SK-N-SH treated with all-trans-retinoic acid at 6 μM for 48 hours (cell line): ENCODE data around the gene PAM16.
A peak's percentile ranks its signal among the peaks of the same experiment; 100 is the strongest.
"Not testable (repeated sequence)": the region's sequence is repeated elsewhere in the genome, so short reads cannot be mapped to it uniquely, and the experiment has no call there.

Source experiments
- ATAC-seq: fragments of 200-7000 bp; cut with Tn5 transposase; 3 replicates; pipeline ENCODE4 v1.9.1; 2020; ENCODE audit warnings: mild to moderate bottlenecking, moderate library complexity
- ARNTL ChIP-seq: fragments of 450-650 bp; formaldehyde crosslinking; IDR thresholded peaks from 2 replicates; pipeline ENCODE4 v1.5.0; 2020; ENCODE audit warnings: low read depth, mild to moderate bottlenecking, moderate library complexity, borderline replicate concordance
- BACH2 ChIP-seq: fragments of 250-450 bp; sonication (Bioruptor Pico); IDR thresholded peaks from 2 replicates; pipeline ENCODE4 v1.9.0; 2021; ENCODE audit warnings: mild to moderate bottlenecking, borderline replicate concordance
- CREB5 ChIP-seq: fragments of 250-450 bp; sonication (Bioruptor Pico); IDR thresholded peaks from 2 replicates; pipeline ENCODE4 v1.5.1; 2020; ENCODE audit warnings: low read depth, mild to moderate bottlenecking, moderate library complexity
- CSDC2 ChIP-seq: fragments of 250-450 bp; sonication (Bioruptor Pico); IDR thresholded peaks from 2 replicates; pipeline ENCODE4 v1.5.0; 2020; ENCODE audit warnings: mild to moderate bottlenecking, moderate library complexity
- ESRRG ChIP-seq: fragments of 250-450 bp; sonication (Bioruptor Pico); IDR thresholded peaks from 2 replicates; pipeline ENCODE4 v1.6.1; 2021; ENCODE audit warnings: mild to moderate bottlenecking
- GLIS3 ChIP-seq: fragments of 250-450 bp; sonication (Bioruptor Pico); IDR thresholded peaks from 2 replicates; pipeline ENCODE4 v1.5.0; 2020; ENCODE audit warnings: mild to moderate bottlenecking, moderate library complexity
- ISL1 ChIP-seq: fragments of 250-450 bp; sonication (Bioruptor Pico); IDR thresholded peaks from 2 replicates; pipeline ENCODE4 v2.1.2; 2022; ENCODE audit warnings: mild to moderate bottlenecking, moderate library complexity
- OSR1 ChIP-seq: fragments of 250-450 bp; sonication (Bioruptor Pico); IDR thresholded peaks from 2 replicates; pipeline ENCODE4 v1.8.0; 2022; ENCODE audit warnings: moderate library complexity, mild to moderate bottlenecking, inconsistent platforms
- PPARA ChIP-seq: fragments of 250-450 bp; sonication (Bioruptor Pico); IDR thresholded peaks from 2 replicates; pipeline ENCODE4 v1.5.0; 2020; ENCODE audit warnings: mild to moderate bottlenecking, borderline replicate concordance
- SNAI2 ChIP-seq: fragments of 250-450 bp; sonication (Bioruptor Pico); IDR thresholded peaks from 2 replicates; pipeline ENCODE4 v1.5.0; 2020; ENCODE audit warnings: mild to moderate bottlenecking, moderate library complexity
- TCF4 ChIP-seq: fragments of 250-450 bp; sonication (Bioruptor Pico); IDR thresholded peaks from 2 replicates; pipeline ENCODE4 v1.8.0; 2021; ENCODE audit warnings: mild to moderate bottlenecking, moderate library complexity, borderline replicate concordance
- ZC3H10 ChIP-seq: fragments of 250-450 bp; sonication (Bioruptor Pico); IDR thresholded peaks from 2 replicates; pipeline ENCODE4 v1.5.1; 2021; ENCODE audit warnings: mild to moderate bottlenecking, moderate library complexity
- ZFP3 ChIP-seq: fragments of 250-450 bp; sonication (Bioruptor Pico); IDR thresholded peaks from 2 replicates; pipeline ENCODE4 v1.5.0; 2020; ENCODE audit warnings: mild to moderate bottlenecking, moderate library complexity
- ZNF565 ChIP-seq: fragments of 450-650 bp; formaldehyde crosslinking; conservative IDR thresholded peaks from 2 replicates; pipeline ENCODE4 v1.5.0; 2020; ENCODE audit warnings: low read depth, mild to moderate bottlenecking, moderate library complexity
- ZNF70 ChIP-seq: fragments of 450-650 bp; formaldehyde crosslinking; IDR thresholded peaks from 2 replicates; pipeline ENCODE4 v1.5.0; 2020; ENCODE audit warnings: mild to moderate bottlenecking, moderate library complexity
- ZNF8 ChIP-seq: fragments of 450-650 bp; formaldehyde crosslinking; IDR thresholded peaks from 2 replicates; pipeline ENCODE4 v1.5.0; 2020; ENCODE audit warnings: mild to moderate bottlenecking, moderate library complexity
- TF ChIP-seq, protein P1 (sequence below): fragments of 250-450 bp; sonication (Bioruptor Pico); IDR thresholded peaks from 2 replicates; pipeline ENCODE4 v1.8.0; 2021; ENCODE audit warnings: low read depth, mild to moderate bottlenecking, moderate library complexity, borderline replicate concordance
- TF ChIP-seq, protein P2 (sequence below): fragments of 250-450 bp; sonication (Bioruptor Pico); IDR thresholded peaks from 2 replicates; pipeline ENCODE4 v1.5.1; 2021; ENCODE audit warnings: mild to moderate bottlenecking, moderate library complexity
- TF ChIP-seq, protein P3 (sequence below): fragments of 250-450 bp; sonication (Bioruptor Pico); IDR thresholded peaks from 2 replicates; pipeline ENCODE4 v1.8.0; 2020; ENCODE audit warnings: mild to moderate bottlenecking, moderate library complexity, borderline replicate concordance
- TF ChIP-seq, protein P4 (sequence below): fragments of 250-450 bp; sonication (Bioruptor Pico); IDR thresholded peaks from 2 replicates; pipeline ENCODE4 v1.5.0; 2020; ENCODE audit warnings: mild to moderate bottlenecking, moderate library complexity

Gene PAM16

DNA sequence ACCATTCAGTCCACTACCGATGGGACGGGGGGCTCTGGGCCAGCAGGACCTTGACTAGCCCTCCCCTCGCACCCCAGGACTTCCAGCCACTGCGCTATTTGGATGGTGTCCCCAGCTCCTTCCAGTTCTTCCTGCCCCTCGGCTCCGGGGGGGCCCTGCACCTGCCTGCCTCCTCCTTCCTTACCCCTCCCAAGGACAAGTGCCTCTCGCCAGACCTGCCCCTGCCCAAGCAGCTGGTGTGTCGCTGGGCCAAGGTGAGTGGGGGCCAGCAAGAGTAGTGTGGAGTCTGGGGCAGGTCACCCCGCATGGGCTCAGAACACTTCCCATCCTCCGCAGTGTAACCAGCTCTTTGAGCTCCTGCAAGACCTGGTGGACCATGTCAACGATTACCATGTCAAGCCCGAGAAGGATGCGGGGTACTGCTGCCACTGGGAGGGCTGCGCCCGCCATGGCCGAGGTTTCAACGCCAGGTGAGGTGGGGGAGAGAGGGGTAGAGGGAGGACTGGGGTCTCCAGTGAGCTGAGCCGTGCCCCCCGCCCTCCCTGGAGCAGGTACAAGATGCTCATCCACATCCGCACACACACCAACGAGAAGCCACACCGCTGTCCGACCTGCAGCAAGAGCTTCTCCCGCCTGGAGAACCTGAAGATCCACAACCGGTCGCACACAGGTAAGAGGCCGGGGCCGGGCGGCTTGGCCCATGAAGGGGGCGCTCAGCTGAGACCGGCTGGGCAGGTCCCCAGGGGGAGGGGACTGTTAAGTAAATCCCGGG lies 16.2 kb downstream of the PAM16 start:
- ATAC-seq = no peak
- TF ChIP-seq, protein P1, sequence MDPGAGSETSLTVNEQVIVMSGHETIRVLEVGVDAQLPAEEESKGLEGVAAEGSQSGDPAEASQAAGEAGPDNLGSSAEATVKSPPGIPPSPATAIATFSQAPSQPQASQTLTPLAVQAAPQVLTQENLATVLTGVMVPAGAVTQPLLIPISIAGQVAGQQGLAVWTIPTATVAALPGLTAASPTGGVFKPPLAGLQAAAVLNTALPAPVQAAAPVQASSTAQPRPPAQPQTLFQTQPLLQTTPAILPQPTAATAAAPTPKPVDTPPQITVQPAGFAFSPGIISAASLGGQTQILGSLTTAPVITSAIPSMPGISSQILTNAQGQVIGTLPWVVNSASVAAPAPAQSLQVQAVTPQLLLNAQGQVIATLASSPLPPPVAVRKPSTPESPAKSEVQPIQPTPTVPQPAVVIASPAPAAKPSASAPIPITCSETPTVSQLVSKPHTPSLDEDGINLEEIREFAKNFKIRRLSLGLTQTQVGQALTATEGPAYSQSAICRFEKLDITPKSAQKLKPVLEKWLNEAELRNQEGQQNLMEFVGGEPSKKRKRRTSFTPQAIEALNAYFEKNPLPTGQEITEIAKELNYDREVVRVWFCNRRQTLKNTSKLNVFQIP (CRISPR knock-in tag) = no peak
- TF ChIP-seq ZC3H10 (CRISPR knock-in tag) (no peak), ARNTL (no peak), BACH2 (CRISPR knock-in tag) (no peak), CSDC2 (no peak), ISL1 (CRISPR knock-in tag) (no peak)

DNA sequence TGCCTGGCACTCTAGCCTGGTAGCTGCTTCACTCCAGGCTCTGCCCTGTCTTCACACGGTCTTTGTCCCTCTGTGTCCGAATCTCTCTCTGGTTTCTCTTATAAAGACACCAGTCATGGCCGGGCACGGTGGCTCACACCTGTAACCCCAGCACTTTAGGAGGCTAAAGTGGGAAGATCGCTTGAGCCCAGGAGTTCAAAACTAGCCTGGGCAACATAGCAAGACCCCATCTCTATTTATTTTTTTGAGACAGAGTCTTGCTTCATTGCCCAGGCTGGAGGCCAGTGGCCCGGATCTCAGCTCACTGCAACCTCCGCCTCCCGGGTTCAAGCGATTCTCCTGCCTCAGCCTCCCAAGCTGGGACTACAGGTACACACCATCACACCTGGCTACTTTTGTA lies 17.4 kb downstream of the PAM16 start:
- ATAC-seq = not testable (repeated sequence)

GRCh38 chr16:4333308-4333638 lies 17.8 kb downstream of the PAM16 start:
- no peak for TF ChIP-seq PPARA (CRISPR knock-in tag)
- no peak for TF ChIP-seq TCF4 (CRISPR knock-in tag)
- TF ChIP-seq ZNF70 (CRISPR knock-in tag) = no peak
- TF ChIP-seq, protein P2, sequence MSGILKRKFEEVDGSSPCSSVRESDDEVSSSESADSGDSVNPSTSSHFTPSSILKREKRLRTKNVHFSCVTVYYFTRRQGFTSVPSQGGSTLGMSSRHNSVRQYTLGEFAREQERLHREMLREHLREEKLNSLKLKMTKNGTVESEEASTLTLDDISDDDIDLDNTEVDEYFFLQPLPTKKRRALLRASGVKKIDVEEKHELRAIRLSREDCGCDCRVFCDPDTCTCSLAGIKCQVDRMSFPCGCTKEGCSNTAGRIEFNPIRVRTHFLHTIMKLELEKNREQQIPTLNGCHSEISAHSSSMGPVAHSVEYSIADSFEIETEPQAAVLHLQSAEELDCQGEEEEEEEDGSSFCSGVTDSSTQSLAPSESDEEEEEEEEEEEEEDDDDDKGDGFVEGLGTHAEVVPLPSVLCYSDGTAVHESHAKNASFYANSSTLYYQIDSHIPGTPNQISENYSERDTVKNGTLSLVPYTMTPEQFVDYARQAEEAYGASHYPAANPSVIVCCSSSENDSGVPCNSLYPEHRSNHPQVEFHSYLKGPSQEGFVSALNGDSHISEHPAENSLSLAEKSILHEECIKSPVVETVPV = no peak
- TF ChIP-seq ZFP3 = no peak
- TF ChIP-seq SNAI2 = no peak
- ATAC-seq = no peak

GRCh38 chr16:4332623-4333307 lies 18.4 kb downstream of the PAM16 start:
- no peak for ATAC-seq
- TF ChIP-seq PPARA (CRISPR knock-in tag) = no peak
- no peak for TF ChIP-seq GLIS3 (CRISPR knock-in tag)
- TF ChIP-seq ZNF565 = no peak
- no peak for TF ChIP-seq ZNF8
- no peak for TF ChIP-seq ESRRG (CRISPR knock-in tag)
- TF ChIP-seq ZC3H10 (CRISPR knock-in tag) = no peak
- TF ChIP-seq, all 23 proteins: peak for 0

DNA sequence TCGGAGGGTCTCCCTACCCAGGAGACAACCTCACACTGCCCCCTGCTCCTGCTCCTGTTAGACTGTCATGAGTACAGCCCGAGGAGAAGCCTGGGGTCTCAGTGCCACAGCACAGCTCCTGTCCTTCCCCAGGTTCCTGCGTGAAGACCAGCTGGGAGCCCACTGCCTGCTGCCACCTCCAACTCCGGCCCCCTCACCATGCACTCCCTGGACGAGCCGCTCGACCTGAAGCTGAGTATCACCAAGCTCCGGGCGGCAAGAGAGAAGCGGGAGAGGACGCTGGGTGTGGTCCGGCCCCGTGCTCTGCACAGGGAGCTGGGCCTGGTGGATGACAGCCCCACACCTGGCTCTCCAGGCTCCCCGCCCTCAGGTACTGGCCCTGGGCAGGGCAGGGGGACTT lies 19.0 kb downstream of the PAM16 start:
- TF ChIP-seq ARNTL = no peak
- TF ChIP-seq, protein P1 (CRISPR knock-in tag) = no peak
- TF ChIP-seq, protein P3, sequence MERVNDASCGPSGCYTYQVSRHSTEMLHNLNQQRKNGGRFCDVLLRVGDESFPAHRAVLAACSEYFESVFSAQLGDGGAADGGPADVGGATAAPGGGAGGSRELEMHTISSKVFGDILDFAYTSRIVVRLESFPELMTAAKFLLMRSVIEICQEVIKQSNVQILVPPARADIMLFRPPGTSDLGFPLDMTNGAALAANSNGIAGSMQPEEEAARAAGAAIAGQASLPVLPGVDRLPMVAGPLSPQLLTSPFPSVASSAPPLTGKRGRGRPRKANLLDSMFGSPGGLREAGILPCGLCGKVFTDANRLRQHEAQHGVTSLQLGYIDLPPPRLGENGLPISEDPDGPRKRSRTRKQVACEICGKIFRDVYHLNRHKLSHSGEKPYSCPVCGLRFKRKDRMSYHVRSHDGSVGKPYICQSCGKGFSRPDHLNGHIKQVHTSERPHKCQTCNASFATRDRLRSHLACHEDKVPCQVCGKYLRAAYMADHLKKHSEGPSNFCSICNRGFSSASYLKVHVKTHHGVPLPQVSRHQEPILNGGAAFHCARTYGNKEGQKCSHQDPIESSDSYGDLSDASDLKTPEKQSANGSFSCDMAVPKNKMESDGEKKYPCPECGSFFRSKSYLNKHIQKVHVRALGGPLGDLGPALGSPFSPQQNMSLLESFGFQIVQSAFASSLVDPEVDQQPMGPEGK = no peak
- ATAC-seq = no peak

- ATAC-seq = peak; percentile 87
- TF ChIP-seq CSDC2 (no peak), GLIS3 (CRISPR knock-in tag) (no peak), OSR1 (no peak), PPARA (CRISPR knock-in tag) (no peak), SNAI2 (no peak), BACH2 (CRISPR knock-in tag) (no peak), CREB5 (CRISPR knock-in tag) (no peak)
- TF ChIP-seq, protein P4, sequence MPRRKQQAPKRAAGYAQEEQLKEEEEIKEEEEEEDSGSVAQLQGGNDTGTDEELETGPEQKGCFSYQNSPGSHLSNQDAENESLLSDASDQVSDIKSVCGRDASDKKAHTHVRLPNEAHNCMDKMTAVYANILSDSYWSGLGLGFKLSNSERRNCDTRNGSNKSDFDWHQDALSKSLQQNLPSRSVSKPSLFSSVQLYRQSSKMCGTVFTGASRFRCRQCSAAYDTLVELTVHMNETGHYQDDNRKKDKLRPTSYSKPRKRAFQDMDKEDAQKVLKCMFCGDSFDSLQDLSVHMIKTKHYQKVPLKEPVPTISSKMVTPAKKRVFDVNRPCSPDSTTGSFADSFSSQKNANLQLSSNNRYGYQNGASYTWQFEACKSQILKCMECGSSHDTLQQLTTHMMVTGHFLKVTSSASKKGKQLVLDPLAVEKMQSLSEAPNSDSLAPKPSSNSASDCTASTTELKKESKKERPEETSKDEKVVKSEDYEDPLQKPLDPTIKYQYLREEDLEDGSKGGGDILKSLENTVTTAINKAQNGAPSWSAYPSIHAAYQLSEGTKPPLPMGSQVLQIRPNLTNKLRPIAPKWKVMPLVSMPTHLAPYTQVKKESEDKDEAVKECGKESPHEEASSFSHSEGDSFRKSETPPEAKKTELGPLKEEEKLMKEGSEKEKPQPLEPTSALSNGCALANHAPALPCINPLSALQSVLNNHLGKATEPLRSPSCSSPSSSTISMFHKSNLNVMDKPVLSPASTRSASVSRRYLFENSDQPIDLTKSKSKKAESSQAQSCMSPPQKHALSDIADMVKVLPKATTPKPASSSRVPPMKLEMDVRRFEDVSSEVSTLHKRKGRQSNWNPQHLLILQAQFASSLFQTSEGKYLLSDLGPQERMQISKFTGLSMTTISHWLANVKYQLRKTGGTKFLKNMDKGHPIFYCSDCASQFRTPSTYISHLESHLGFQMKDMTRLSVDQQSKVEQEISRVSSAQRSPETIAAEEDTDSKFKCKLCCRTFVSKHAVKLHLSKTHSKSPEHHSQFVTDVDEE = no peak
Observed at GRCh38 chr16:4330277-4330874, 20.7 kb downstream of the PAM16 start.
